SJCRH30 (cell line): ENCODE results near the gene MOSPD2. TPM values are rescaled to one million over a fixed set of nuclear protein-coding genes. Genes with fewer than 3 reads are reported as not detected.
A peak's percentile ranks its signal among the peaks of the same experiment; 100 is the strongest.

Experiments used
- DNase-seq, 2 experiments: peaks; one replicate each; pipeline ENCODE4 v3.0.0-alpha.2; 2015 to 2020
- H3K27ac ChIP-seq: fragments of 250-450 bp; sonication (Bioruptor Pico); 2 replicates; pipeline ENCODE4 v1.5.1; 2020; ENCODE audit warnings: mild to moderate bottlenecking, moderate library complexity
- H3K27me3 ChIP-seq: fragments of 250-450 bp; sonication (Bioruptor Pico); 2 replicates; pipeline ENCODE4 v1.5.1; 2020; ENCODE audit warnings: mild to moderate bottlenecking, moderate library complexity
- H3K36me3 ChIP-seq: fragments of 250-450 bp; sonication (Bioruptor Pico); 2 replicates; pipeline ENCODE4 v1.5.1; 2020; ENCODE audit warnings: mild to moderate bottlenecking, moderate library complexity
- H3K4me1 ChIP-seq: fragments of 250-450 bp; sonication (Bioruptor Pico); 2 replicates; pipeline ENCODE4 v1.5.1; 2020; ENCODE audit warnings: mild to moderate bottlenecking, moderate library complexity
- H3K4me3 ChIP-seq: fragments of 250-450 bp; sonication (Bioruptor Pico); 2 replicates; pipeline ENCODE4 v1.5.1; 2020; ENCODE audit warnings: mild to moderate bottlenecking, moderate library complexity
- H3K9me3 ChIP-seq: fragments of 250-450 bp; sonication (Bioruptor Pico); replicated peaks from 2 replicates; pipeline ENCODE4 v1.5.1; 2020; ENCODE audit warnings: mild to moderate bottlenecking, moderate library complexity
- total RNA-seq: library from RNA; depleted of rRNA; stranded (reverse); fragments of >200 nt; shearing (Covaris generic); gene quantifications from 2 replicates; pipeline ENCODE4 v1.2.3, GENCODE V29; 2014

Gene MOSPD2
- total RNA-seq, 1 experiment from 2014 or later, result 17.0 TPM

DNA sequence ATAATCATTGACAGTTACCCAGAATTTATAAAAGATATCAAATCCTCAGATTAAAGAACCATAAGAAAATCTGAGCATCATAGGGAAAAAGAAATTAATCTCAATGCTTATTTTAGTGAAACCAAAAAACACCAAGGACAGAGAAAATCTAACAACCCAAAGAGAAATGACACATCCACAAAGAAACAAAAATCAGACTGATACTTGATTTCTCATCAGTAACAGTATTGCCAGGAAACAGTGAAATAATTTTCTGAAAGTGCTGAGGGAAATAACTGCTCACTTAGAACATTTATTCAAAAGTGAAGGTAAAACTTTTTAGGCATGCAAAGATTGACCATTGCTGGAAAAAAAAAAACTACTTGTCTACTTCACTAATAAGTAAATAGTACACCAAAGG is 10.6 kb downstream of the MOSPD2 start:
- H3K27ac ChIP-seq, result no peak overlapping the region

DNA sequence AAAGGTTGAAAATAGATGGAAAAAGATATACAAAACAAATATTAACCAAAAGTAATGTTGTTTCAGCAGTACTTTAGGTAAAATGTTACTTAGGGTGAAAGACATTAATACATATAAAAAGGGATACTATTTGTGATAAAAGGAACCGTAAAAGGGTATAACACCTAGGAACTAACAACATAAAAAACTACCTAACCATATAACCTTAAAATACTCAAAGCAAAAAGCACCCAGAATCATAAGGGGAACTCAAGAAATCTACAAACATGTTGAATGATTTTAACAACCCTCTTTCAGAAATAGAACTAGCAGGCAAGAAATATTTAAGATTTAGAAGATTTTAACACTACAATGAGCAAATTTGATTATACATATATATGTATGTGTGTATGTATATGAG is 11.5 kb downstream of the MOSPD2 start:
- no peak overlapping the region for H3K27ac ChIP-seq
- no peaks in the 10 kb centered on the region for H3K27me3 ChIP-seq
- no peaks in the 10 kb centered on the region for H3K4me1 ChIP-seq
- no peak overlapping the region for H3K4me3 ChIP-seq
- H3K36me3 ChIP-seq, result no peaks in the 10 kb centered on the region
- no peak for DNase-seq
- no peaks in the 10 kb centered on the region for H3K9me3 ChIP-seq

More for the DNA sequence above, 10.6 kb downstream of the MOSPD2 start:
- Histone ChIP-seq H3K27me3 (no peaks in the 10 kb centered on the region), H3K4me3 (no peak overlapping the region), H3K9me3 (no peaks in the 10 kb centered on the region; the same call in 1 of the 2 replicates), H3K4me1 (no peaks in the 10 kb centered on the region), H3K36me3 (no peaks in the 10 kb centered on the region)
- no peak for DNase-seq

DNA sequence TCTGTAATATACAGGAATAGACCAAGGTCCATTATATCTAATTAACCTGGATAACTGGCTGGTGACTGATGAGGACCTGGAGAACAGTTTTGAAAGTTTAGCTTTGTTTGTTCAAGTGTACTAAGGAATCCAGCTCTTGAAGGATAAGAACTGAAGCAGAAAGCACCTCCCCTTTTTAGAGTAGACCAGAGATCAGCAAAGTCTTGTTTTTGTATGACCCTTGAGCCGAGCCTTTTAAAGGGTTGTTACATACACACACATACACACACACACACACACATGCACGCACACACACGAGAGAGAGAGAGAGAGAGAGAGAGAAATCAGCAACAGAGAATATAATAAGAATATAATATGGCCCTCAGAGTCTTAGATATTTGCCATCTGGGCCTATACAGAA is 13.0 kb downstream of the MOSPD2 start:
- no peaks in the 10 kb centered on the region for H3K9me3 ChIP-seq
- H3K4me1 ChIP-seq, result no peaks in the 10 kb centered on the region
- H3K27ac ChIP-seq, result no peak overlapping the region
- H3K27me3 ChIP-seq, result no peaks in the 10 kb centered on the region
- no peak for DNase-seq
- H3K36me3 ChIP-seq, result no peaks in the 10 kb centered on the region
- H3K4me3 ChIP-seq, result no peak overlapping the region

DNA sequence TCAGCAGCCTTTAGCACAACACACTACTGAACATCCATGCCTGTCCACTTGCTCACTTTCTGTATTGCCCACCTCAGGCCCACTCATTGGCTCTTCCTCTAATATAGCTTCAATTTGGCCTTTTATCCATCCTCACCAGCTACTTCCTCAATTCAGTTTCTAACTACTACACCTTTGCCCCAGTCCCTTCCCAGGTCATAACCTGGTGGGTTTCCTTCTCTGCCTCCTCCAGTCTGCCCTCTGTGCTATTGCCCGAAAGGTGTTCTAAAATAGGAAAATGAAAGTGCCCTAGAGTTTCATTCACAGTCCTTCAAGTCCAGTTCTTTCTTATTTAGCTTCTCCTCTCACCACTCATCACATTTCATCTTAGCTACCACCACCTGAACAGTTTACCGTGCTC is 23.1 kb downstream of the MOSPD2 start:
- H3K27ac ChIP-seq, result no peak overlapping the region
- H3K36me3 ChIP-seq, result peaks cover 14% of the 10 kb centered on the region
- no peaks in the 10 kb centered on the region for H3K27me3 ChIP-seq
- H3K9me3 ChIP-seq, result no peaks in the 10 kb centered on the region
- no peak overlapping the region for H3K4me3 ChIP-seq
- H3K4me1 ChIP-seq, result peaks cover 9% of the 10 kb centered on the region
- no peak for DNase-seq

DNA sequence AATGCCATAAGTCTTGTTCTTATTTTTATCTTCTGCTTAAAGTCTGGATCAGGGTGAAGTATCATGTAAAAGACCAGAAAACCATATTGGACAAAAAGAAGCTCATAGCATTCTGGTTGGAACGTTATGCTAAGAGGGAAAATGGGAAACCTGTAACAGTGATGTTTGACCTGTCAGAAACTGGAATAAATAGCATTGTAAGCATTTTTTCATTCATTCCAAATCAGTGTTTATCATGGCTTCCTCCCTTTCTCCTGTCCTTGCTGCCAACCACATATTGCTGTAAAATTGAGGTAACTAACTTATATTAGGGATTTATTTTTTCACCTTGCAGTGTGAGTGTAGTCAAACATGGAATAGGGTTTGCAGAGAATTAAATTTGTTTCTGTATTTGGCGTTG is 23.8 kb downstream of the MOSPD2 start:
- no peak overlapping the region for H3K4me3 ChIP-seq

DNA sequence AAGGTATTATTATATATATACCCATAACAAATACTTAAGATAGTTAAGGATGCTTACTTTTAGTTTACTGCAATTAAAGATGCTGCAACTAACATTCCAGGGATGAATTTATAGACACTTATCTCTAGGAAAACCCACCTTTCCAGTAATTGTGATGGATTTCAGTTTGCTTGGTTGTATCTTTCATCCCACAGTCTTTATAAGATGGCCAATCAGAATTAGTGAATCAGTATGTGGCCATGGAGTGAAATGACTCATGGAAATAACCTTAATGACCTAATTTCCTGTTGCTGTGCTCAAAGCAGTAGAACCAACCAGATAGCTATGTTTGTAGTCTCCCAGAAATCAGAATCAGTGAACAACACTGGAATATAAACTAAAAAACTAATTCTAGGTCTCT is 26.4 kb downstream of the MOSPD2 start:
- DNase-seq, result peak in 1 of 2 experiments; percentile 43
- peaks cover 14% of the 10 kb centered on the region for H3K36me3 ChIP-seq

More for the DNA sequence above, 23.8 kb downstream of the MOSPD2 start:
- Histone ChIP-seq H3K36me3 (peaks cover 14% of the 10 kb centered on the region), H3K9me3 (no peaks in the 10 kb centered on the region), H3K27ac (no peak overlapping the region), H3K4me1 (peaks cover 9% of the 10 kb centered on the region), H3K27me3 (no peaks in the 10 kb centered on the region)
- DNase-seq, result no peak

DNA sequence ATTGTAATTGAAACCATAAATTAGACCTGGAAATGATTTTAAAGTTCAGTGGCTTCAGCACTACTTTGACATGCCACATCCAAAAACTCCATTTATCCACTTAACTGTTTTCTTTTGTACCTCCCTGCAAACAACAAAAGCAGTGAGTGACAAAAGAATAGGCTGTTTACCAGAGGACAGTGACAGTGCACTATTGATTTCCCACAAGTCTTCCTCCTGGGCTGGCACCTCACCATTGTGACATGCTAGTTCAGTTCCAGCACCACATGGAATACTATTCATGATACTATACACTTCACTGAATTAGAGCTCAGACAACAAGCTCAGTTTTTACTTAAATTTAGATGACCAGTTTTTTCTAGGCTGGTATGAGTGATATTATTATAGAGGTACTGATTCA is 29.3 kb downstream of the MOSPD2 start:
- DNase-seq, result no peak
- no peaks in the 10 kb centered on the region for H3K9me3 ChIP-seq
- H3K4me3 ChIP-seq, result no peak overlapping the region
- H3K4me1 ChIP-seq, result peaks cover 9% of the 10 kb centered on the region
- H3K27me3 ChIP-seq, result no peaks in the 10 kb centered on the region
- H3K36me3 ChIP-seq, result peaks cover 12% of the 10 kb centered on the region
- no peak overlapping the region for H3K27ac ChIP-seq

More for the DNA sequence above, 26.4 kb downstream of the MOSPD2 start:
- Histone ChIP-seq H3K4me3 (no peak overlapping the region), H3K9me3 (no peaks in the 10 kb centered on the region), H3K27ac (peak overlapping the region; percentile 47), H3K4me1 (peaks cover 9% of the 10 kb centered on the region), H3K27me3 (no peaks in the 10 kb centered on the region)

DNA sequence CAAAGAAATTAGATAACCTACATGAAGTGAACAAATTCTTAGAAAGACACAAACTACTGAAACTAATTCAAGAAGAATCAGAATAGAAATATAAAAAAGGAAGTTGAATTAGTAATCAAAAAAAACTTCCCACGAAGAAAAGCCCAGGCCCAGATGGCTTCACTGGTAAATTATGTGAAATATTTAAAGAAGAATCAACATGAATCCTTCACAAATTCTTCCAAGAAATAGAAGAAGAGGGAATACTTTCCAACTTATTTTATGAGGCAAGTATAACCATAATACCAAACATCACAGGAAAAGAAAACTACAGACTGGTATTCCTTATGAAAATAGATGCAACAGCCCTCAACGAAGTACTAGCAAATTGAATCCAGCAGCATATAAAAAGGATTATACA is 30.7 kb downstream of the MOSPD2 start:
- no peaks in the 10 kb centered on the region for H3K27me3 ChIP-seq
- H3K4me1 ChIP-seq, result peaks cover 9% of the 10 kb centered on the region
- DNase-seq, result no peak
- H3K27ac ChIP-seq, result no peak overlapping the region
- peaks cover 7% of the 10 kb centered on the region for H3K36me3 ChIP-seq
- H3K4me3 ChIP-seq, result no peak overlapping the region
- no peaks in the 10 kb centered on the region for H3K9me3 ChIP-seq

DNA sequence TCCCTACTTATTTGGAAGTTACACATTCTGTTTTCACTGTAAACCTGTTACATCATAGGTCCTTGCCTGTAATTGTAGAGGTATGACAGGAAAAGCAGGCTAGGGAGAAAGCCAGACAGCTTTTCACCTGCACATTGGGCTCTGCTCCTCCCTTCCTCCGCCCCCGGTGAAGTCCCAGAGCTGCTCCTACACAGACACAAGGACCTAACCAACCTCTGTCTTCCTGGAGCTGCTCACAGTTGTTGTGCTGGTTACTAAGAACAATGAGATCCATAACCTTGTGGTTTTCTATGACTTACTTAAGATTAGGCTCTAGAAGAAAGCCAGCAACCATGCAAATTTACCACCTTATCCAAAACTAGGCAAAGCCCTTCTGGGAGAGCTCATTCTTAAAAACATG is 40.0 kb downstream of the MOSPD2 start:
- no peaks in the 10 kb centered on the region for H3K27me3 ChIP-seq
- H3K27ac ChIP-seq, result no peak overlapping the region
- H3K4me1 ChIP-seq, result no peaks in the 10 kb centered on the region
- H3K36me3 ChIP-seq, result peaks cover 29% of the 10 kb centered on the region
- H3K4me3 ChIP-seq, result no peak overlapping the region
- H3K9me3 ChIP-seq, result no peaks in the 10 kb centered on the region
- no peak for DNase-seq

DNA sequence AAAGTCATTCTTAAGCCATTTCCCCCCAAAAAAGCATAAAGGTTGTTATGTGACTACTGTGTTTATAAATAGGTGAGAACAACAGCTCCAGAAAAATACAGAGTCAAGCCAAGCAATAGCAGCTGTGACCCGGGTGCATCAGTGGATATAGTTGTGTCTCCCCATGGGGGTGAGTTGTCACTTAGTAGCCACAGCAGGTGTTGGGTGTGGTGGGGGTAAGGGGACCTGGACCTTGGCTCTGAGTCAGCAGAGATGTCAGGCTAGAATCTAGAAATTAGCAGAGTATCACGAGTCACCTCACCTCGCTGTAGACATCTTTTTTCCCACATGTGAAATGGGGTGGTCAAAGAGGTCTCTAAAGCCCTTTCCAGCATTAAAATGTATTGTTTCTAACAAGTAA is 42.4 kb downstream of the MOSPD2 start:
- Histone ChIP-seq H3K27ac (no peak overlapping the region), H3K4me1 (no peaks in the 10 kb centered on the region), H3K9me3 (no peaks in the 10 kb centered on the region), H3K27me3 (no peaks in the 10 kb centered on the region), H3K4me3 (no peak overlapping the region), H3K36me3 (peaks cover 27% of the 10 kb centered on the region)
- DNase-seq, result peak; percentile 15 to 17

DNA sequence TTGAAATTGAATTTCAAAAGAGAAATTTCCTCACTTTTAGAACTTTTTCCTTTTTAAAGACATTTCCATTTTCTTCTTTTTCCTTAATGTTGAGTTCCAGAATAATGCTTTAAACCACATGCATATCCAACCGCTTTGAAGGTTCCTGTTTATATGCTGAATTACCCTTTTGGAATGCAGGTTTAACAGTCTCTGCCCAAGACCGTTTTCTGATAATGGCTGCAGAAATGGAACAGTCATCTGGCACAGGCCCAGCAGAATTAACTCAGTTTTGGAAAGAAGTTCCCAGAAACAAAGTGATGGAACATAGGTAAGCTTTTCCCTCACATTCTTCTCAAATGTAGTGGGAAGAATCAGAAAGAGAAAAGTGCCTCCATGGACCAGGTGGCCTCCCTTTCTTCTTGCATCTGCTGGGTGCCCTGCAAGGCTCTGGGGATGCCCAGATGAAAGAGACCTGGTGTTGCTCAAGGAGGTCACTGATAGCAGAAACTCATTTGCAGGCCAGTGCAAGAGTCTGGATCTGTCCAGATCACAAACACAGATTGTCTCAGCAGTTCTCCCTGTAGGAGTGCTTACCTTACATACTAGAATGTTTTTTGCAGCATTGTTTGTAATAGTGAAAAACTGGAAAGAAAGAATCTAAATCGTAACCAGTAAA is 42.9 kb downstream of the MOSPD2 start:
- Histone ChIP-seq H3K4me1 (no peaks in the 10 kb centered on the region), H3K4me3 (no peak overlapping the region), H3K9me3 (no peaks in the 10 kb centered on the region), H3K27ac (no peak overlapping the region), H3K27me3 (no peaks in the 10 kb centered on the region), H3K36me3 (peaks cover 27% of the 10 kb centered on the region)
- no peak for DNase-seq

DNA sequence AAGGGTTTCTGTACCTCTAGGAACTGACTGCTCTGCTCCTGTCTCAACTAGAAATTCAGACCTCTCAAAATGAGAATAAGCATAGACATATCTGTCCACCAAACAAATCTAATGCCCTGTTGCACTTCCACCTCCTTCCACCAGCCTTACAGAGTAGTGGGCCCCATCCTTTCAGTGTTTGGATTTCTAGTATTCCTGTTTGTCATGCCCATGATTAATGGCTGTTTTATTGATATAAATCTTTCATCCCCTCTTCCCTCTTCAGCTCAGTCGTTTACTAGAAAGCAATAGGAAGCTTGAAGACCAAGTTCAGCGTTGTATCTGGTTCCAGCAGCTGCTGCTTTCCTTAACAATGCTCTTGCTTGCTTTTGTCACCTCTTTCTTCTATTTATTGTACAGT is 46.2 kb downstream of the MOSPD2 start:
- no peak for DNase-seq
- Histone ChIP-seq H3K27ac (no peak overlapping the region), H3K4me3 (no peak overlapping the region), H3K27me3 (no peaks in the 10 kb centered on the region), H3K9me3 (no peaks in the 10 kb centered on the region), H3K36me3 (peaks cover 11% of the 10 kb centered on the region), H3K4me1 (no peaks in the 10 kb centered on the region)

DNA sequence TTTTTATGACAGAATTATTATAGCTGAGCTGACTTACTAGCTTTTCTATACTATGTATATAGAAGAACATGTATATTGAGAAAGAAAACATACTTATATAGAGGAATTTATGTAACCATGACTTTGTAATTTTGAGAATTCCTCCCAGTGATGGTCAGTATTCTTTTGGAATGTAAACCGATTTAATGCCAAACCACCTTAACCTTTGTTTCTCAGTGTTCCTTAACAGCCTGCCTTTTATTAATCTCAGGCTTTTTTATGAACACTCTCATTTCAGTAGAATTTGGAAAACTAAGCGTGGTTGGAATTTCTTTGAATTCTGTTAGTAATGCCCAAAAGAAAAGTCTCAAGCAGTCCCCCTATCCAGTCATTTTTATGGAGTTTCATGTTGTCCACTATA is 47.0 kb downstream of the MOSPD2 start:
- no peaks in the 10 kb centered on the region for H3K4me1 ChIP-seq
- no peak for DNase-seq
- H3K27ac ChIP-seq, result no peak overlapping the region

DNA sequence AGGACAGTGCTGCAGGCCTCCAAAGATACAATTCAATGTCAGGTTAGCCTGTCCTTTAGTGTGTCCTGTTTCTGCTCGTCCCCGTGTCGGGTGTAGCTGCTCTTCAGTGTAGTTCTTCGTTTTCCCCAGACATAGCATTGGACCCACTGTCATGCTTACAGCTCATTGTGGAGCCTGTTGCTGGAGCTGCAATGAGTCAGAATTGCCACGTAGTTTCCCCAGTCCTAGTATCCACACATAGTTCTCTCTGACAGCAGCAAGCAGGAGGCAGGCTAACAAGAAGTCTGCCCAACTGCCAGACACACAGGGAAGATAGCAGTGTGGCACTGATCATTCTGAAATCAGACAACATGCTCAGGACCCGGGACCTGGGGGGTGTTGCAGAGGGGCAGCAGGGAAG is 49.2 kb downstream of the MOSPD2 start:
- no peak for DNase-seq
- H3K4me3 ChIP-seq, result no peak overlapping the region
- H3K27ac ChIP-seq, result no peak overlapping the region
- no peaks in the 10 kb centered on the region for H3K27me3 ChIP-seq
- H3K9me3 ChIP-seq, result no peaks in the 10 kb centered on the region
- H3K36me3 ChIP-seq, result no peaks in the 10 kb centered on the region
- H3K4me1 ChIP-seq, result 0 out of 2 replicates have a peak, but pooled peaks cover 2% of the 10 kb centered on the region

More for the DNA sequence above, 47.0 kb downstream of the MOSPD2 start:
- no peak overlapping the region for H3K4me3 ChIP-seq
- peaks cover 7% of the 10 kb centered on the region for H3K36me3 ChIP-seq
- H3K9me3 ChIP-seq, result no peaks in the 10 kb centered on the region
- H3K27me3 ChIP-seq, result no peaks in the 10 kb centered on the region

DNA sequence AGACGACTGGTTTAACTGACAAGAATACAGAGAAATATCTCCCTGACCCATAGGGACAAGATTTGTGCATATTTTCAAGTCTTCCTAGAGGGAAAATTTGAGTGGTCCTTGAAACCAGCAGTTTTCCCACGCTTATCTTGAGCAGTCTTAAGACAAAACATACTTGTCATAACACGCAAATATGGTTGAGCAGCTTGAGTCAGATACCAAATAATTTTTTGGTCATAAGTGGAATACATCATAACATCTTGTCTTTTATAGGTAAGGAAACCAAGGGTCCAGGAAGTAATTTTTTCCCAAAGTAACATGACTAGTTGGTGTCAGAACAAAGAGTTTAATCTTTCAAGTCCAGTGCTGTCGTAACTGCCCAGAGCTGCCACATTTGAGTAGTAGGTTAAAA is 50.5 kb downstream of the MOSPD2 start:
- Histone ChIP-seq H3K36me3 (no peaks in the 10 kb centered on the region), H3K27ac (no peak overlapping the region), H3K4me1 (0 out of 2 replicates have a peak, but pooled peaks cover 6% of the 10 kb centered on the region), H3K9me3 (no peaks in the 10 kb centered on the region), H3K4me3 (no peak overlapping the region), H3K27me3 (no peaks in the 10 kb centered on the region)
- DNase-seq, result no peak

DNA sequence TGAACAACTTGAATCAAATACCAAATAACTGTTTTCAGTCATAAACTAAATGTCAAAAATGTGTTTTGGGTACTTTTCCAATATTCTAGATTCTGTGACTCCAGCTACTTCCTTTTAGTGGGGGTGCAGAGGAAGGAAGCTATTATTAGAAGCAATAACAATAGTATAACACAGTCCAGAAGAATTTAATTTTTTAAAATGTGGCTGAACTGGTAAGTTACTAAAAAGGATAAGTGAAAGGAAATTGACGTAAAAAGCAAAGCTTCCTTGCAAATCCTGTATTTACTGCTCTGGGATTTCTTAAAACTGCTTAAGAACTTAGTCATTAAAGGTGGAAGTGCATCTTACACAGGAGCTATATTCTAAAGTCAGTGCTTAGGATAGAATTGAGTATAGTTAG is 53.2 kb downstream of the MOSPD2 start:
- 0 out of 2 replicates have a peak, but pooled peaks cover 6% of the 10 kb centered on the region for H3K4me1 ChIP-seq
- no peaks in the 10 kb centered on the region for H3K36me3 ChIP-seq
- no peak overlapping the region for H3K27ac ChIP-seq
- H3K27me3 ChIP-seq, result no peaks in the 10 kb centered on the region
- DNase-seq, result no peak
- no peaks in the 10 kb centered on the region for H3K9me3 ChIP-seq
- H3K4me3 ChIP-seq, result no peak overlapping the region
